Right forelimb (tissue), 1 donor: ENCODE results near the gene DNAJB1.
"Not testable (repeated sequence)": the region's sequence is repeated elsewhere in the genome, so short reads cannot be mapped to it uniquely, and the experiment has no call there.

Experiments used
- DNase-seq: peaks from one replicate; pipeline ENCODE4 v3.0.0-alpha.2; 2018

DNAJB1 gene

DNA sequence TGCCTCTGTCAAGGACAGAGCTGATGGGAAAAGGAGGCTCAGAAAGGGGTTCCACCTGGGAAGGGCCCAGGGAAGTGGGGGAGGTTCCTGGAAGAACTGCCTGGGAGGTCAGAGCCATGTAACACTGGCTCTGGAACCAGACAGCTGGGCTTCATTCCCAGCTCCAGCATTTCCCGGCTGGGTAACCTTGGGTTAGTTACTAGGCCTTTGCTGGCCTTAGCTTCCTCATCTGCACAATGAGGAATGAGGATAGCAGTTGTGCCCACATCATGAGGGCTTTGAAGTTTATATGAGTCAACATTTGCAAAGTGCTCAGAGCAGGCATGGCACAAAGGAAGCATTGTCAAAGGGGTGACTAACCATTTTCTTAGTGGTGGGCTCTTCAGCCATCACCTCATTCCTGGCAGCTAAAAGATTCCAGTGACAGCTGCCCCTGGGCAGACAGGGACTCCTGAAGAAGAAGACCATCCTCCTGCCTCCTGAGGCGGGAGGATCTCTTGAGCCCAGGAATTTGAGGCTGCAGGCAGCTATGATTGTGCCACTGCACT is 1.7 kb upstream of the DNAJB1 start:
- DNase-seq, result no peak

- DNase-seq, result no peak
These were observed 1.2 kb upstream of the DNAJB1 start for GRCh38 chr19:14519245-14519859.

DNA sequence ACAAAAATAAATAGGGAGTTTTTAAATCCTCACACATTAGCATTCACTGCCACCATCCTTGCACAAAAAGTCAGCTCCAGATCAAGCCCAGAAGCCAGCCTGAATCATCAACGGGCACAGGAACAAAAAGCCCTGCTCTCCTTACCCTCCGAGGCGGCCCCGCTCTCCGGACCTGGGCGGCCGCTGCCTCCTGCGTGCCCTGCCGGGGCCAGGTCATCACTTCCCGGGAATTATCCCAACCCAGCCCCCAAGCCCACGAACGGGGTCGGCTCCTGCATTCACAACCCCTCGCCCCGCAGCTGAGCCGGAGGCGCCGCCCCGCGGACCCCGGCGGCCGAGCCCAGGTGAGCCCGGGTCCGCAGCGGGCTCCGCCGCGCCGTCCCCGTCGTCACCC is 754 bp downstream of the DNAJB1 start:
- DNase-seq, result no peak

- DNase-seq, result no peak
These were observed 1.3 kb downstream of the DNAJB1 start for GRCh38 chr19:14516746-14517438.

- DNase-seq, result no peak
These were observed 2.1 kb downstream of the DNAJB1 start for GRCh38 chr19:14516048-14516534.

- DNase-seq, result no peak
These were observed 2.6 kb downstream of the DNAJB1 start for GRCh38 chr19:14515501-14516047.

DNA sequence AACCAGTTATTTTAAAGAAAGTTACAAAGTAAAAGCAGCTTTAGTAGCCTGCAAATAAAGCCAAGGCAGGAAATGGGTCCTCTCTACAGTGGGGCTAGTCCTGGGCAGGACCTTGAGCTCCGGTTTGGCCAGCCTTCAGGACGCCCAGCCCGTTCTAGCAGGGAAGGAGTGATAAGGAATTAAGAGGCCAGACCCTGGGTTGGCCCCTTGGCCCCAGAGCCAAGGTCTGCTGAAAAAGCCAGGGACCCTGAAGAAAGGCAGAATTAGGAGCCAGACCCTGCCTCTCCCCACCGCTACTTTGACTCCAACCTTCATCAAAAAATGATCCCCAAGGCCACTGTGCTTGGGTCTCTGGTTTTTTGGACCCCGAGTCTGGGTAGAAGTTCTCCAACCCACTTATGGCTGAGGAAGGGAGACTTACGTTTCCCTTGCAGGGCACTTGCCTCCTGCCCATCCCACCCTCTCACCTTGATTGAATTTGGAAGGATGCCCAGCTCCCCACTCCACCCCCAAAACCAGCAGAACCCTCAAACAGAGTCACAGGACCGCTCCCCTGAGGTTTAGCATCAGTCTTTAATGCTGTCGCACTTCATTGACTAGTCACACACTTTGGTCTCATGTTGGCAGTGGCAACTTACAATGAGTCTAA is 3.9 kb downstream of the DNAJB1 start:
- no peak for DNase-seq

GRCh38 chr19:14512406-14512961 is 5.7 kb downstream of the DNAJB1 start:
- no peak for DNase-seq

DNA sequence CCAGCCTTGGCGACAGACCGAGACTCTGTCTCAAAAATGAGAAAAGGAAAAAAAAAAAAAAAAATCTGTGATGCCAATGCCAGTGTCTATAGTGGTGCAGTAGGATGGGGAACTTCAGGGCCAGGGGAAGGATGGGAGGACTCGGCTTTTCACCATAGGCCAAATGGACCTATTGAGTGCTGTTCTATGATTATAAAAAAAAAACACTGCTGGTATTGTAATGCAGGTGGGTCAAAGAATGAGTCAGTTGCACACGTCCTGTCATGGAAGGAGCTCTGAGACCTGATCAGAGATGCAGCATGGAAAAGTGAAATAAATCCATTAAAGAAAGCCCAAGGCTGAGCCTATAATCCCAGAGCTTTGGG is 7.0 kb downstream of the DNAJB1 start:
- DNase-seq, result no peak

DNA sequence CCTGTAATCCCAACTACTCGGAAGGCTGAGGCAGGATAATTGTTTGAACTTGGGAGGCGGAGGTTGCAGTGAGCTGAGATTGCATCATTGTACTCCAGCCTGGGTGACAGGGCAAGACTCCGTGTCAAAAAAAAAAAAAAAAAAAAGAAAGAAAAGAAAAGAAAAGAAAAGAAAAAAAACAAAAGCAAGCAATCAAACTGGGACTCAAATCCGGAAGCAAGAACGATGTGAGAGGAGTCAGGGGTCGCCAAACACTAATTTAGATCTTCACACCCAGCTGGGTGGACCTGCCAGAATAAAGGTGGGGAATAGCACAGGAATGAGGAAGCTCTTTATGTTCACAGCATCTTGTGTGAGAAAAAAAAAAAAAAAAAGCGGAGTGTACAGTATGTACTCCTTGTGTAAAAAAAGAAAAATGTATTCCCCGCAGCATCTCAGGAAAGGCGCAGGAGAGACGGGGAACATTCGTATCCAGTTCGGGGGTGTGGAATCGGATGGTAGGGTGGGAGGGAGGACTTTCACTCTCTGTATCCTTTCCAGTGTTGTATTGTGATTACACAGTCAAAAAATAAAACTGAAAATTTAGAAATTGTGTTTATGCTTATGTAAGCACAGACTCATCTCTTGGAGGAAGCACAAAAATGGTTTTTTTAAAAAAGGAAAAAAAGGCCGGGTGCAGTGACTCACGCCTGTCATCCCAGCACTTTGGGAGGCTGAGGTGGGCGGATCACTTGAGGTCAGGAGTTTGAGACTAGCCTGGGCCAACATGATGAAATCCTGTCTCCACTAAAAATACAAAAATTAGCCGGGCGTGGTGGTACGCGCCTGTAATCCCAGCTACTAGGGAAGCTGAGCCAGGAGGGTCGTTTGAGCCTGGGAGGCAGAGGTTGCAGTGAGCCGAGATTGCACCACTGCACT is 7.6 kb downstream of the DNAJB1 start:
- DNase-seq, result no peak

DNA sequence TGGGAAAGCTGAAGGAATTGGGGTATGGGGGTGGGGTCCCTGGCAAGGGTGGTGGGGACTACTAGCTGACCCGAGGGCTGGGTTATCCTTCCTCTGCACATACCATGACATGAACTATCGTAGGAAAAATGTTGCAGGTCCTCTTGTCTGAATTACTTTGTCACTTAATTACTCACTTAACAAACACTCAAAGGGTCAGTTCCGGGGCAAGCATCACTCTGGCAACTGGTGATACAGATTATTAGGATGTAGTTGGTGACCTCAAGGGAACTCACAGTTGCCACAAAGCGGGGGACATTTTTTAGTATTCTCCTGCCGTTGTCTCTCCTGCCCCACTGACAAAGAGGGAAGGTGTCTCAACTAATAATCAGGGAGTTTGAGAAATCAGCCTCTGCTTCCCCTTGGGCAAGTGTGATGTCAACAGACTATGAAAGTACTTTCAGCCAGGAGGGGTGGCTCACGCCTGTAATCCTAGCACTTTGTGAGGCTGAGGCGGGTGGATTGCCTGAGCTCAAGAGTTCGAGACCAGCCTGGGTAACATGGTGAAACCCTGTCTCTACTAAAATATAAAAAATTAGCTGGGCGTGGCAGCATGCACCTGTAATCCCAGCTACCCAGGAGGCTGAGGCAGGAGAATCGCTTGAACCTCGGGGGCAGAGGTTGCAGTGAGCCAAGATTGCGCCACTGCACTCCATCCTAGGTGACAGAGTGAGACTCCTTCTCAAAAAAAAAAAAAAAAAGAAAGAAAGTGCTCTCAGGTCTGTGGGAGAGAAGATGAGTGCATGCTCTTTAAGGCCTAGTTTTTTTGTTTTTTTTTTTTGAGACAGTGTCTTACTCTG is 10.3 kb downstream of the DNAJB1 start:
- DNase-seq, result no peak

DNA sequence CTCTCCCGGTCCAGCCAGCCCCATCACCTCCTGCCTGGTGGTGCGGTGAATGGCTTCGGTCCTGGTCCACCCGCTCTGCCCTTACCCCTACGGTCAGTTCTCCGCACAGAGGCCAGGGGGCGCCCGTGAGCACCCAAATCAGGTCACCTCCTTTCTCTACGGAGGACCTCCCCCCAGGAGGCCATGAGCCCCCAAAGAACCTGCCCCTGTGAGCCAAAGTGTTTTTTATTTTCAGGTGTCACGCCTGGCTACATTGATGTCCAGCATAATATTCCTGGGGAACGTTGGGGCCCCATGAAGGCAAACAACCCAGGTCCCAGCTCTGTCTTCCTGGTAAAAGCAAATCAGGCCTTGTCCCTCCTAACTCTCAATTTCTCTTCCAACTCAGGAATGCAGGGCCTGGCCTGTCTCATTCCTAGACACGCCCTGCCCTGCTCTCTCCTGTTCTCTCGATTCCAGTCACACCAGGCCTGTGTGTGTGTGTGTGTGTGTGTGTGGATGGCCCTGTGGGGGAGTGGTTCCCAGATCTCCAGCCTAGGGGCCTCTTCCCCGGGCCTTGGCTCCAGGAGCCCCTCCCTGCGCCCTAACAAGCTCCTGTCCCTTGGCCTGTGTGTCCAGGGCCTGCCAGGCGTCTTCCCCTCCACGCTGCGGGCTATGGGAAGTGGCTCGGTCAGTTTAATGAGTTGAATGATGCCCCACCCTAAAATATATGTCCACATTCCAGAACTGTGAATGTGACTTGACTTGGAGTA is 12.5 kb downstream of the DNAJB1 start:
- DNase-seq, result no peak

DNA sequence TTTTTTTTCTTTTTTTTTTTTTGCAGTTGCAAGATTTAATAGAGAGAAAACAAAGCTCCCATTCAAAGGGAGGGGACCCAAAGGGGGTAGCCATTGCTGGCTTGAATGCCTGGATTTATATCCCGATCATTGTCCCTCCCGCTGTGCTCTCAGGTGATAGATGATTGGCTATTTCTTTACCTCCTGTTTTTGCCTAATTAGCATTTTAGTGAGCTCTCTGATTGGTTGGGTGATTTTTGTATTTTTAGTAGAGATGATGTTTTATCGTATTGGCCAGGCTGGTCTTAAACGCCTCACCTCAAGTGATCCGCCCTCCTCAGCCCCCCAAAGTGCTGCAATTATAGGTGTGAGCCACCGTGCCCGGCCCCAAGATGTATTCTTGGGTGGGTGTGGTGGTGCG is 13.6 kb downstream of the DNAJB1 start:
- DNase-seq, result not testable (repeated sequence)

DNA sequence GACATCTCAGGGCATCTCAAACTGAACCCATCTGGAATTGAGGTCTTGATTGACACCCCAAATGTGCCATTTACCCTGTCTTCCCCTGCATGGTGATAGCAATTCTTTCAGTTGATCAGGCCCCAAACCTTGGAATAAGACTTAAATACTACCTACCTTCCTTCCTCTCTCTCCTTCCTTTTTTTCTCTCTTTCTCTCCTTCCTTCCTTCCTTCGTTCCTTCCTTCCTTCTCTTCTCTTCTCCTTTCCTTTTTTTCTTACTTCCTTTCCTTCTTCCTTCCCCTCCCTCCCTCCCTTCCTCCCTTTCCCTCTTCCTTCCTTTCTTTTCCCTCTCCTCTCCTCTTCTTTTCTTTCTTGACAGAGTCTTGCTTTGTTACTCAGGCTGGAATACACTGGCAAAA is 14.9 kb downstream of the DNAJB1 start:
- no peak for DNase-seq

- no peak for DNase-seq
These were observed 15.7 kb downstream of the DNAJB1 start for GRCh38 chr19:14502334-14503092.

GRCh38 chr19:14497228-14497921 is 20.8 kb downstream of the DNAJB1 start:
- no peak for DNase-seq

DNA sequence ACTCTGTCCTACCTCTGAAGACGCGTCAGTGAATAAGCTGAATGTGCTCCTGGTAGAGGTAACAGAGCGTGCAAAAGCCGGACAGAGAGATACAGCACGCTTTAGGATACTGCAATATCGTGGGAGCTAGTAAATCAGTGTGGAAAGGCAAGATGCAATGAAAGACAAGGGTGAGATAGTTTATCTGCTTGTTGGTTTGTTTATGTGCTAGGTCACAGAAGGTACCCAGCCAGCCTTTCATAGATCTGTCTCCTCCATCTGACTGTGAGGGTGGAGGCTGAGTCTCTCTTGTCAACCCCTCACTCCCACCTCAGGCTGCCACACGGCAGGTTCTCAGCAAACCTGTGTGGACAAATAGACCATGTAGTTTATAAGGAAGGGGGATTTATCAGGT is 21.4 kb downstream of the DNAJB1 start:
- no peak for DNase-seq

DNA sequence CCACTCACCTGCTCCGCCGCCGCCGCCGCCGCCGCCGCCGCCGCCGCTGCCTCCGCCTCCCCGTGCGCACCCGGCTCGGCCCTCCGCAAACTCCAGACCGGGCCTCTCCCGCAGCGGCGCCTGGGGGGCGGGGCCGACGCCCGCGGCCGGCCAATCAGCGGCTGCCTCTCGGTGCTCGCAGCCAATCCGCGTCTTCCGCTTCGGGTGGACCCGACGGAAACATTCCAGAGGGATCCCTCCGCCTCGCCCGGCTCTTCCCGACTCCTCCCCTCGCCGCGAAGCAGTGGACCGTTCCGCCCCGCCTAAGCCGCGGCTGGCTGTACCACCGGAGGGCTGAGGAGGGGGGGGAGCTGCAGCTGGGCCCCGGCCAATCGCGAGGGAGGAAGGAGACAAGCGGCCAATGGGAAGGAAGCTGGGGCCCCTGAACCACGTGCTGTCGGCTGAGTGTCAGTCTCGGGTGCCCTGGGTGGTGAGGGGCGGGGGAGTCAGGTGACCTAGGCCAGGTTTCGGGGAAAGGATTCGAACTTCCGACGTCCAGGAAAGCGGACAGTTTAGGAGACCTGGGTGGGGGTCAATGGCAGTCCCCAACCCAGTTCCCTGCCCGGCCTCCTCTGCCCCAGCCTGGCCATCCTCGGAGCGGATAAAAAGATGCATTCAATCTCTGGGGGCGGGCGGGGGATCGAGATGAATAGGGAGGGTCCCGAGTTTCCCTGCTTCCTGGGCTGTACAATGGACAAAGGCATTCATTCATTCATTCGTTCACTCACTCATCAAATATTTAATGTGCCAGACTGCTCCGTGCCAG is 22.0 kb downstream of the DNAJB1 start, which contains the start of gene GIPC1:
Gene GIPC1 (minus strand): TSS at position 99 of the 805 bp plus-strand sequence. CDS start 13,151 bp downstream, outside the sequence.
- DNase-seq, result peak; percentile 97
